GM10248 (cell line): ENCODE results near the gene SUMO3.

Experiments
- CTCF ChIA-PET: fragments of 300-600 bp; sonication (Branson Sonifier 250); formaldehyde crosslinking; extraction: SDS; loops from one replicate; lab custom pipeline; 2021; ENCODE audit warnings: antibody characterized with exemption; lab: Yijun Ruan, JAX
- POLR2A ChIA-PET: fragments of 350-650 bp; sonication (Branson Sonifier 250); formaldehyde crosslinking; extraction: SDS; loops from one replicate; lab custom pipeline; 2020; ENCODE audit warnings: antibody characterized with exemption; lab: Yijun Ruan, JAX
- DNase-seq: peaks from one replicate; pipeline ENCODE4 v3.0.0; 2012; ENCODE audit errors: extremely low spot score
- TF ChIP-seq, protein P1 (sequence below): IDR thresholded peaks from 2 replicates; pipeline ENCODE4 v1.5.1; 2012; ENCODE audit warnings: mild to moderate bottlenecking, low read depth; ENCODE audit errors: extremely low read depth, missing control alignments, control extremely low read depth

Gene SUMO3

DNA sequence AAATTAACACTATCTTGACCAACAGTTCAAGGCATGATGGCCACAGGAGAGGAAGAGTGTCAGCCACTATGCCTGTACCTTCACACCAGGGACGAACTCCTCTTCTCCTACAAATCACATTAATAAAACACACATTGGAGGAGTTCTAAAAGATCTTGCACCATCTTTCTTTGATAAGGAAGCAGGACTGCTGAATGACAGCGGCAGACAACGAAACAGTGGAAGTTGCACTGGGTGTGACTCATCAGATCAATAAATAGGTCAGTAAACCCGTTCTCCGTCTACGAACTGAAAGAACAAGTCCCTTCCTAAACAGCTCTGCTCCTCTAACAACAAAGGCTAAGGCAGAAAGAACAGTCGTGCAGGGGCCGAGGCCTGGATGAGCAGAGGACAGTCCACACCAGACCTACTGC is 39.4 kb downstream of the SUMO3 start:
- POLR2A ChIA-PET = no interaction called here
- CTCF ChIA-PET = interaction anchor here (1.6 kb wide), 1 partner anchor 15 kb away, joined by 5 read pairs; no protein-coding TSS in a partner anchor

GRCh38 chr21:44778094-44778493 is 39.8 kb downstream of the SUMO3 start:
- ChIA-PET CTCF (interaction anchor here (1.6 kb wide), 1 partner anchor 15 kb away, joined by 5 read pairs; no protein-coding TSS in a partner anchor), POLR2A (no interaction called here)
- TF ChIP-seq, protein P1, sequence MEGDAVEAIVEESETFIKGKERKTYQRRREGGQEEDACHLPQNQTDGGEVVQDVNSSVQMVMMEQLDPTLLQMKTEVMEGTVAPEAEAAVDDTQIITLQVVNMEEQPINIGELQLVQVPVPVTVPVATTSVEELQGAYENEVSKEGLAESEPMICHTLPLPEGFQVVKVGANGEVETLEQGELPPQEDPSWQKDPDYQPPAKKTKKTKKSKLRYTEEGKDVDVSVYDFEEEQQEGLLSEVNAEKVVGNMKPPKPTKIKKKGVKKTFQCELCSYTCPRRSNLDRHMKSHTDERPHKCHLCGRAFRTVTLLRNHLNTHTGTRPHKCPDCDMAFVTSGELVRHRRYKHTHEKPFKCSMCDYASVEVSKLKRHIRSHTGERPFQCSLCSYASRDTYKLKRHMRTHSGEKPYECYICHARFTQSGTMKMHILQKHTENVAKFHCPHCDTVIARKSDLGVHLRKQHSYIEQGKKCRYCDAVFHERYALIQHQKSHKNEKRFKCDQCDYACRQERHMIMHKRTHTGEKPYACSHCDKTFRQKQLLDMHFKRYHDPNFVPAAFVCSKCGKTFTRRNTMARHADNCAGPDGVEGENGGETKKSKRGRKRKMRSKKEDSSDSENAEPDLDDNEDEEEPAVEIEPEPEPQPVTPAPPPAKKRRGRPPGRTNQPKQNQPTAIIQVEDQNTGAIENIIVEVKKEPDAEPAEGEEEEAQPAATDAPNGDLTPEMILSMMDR = no peak
- DNase-seq = no peak

More for the DNA sequence above, 39.4 kb downstream of the SUMO3 start:
- no peak for DNase-seq
- TF ChIP-seq, protein P1 = no peak

GRCh38 chr21:44774972-44775371 is 42.9 kb downstream of the SUMO3 start:
- ChIA-PET CTCF (interaction anchor here (1.4 to 3.1 kb wide), 2 partner anchors 19 to 25 kb away, joined by 6 to 14 read pairs; no protein-coding TSS in a partner anchor), POLR2A (no interaction called here)
- DNase-seq = no peak
- TF ChIP-seq, protein P1 = no peak

GRCh38 chr21:44773291-44773932 is 44.5 kb downstream of the SUMO3 start:
- DNase-seq = no peak
- ChIA-PET POLR2A (interaction anchor here (1.0 kb wide), 1 partner anchor 11 kb away, joined by 3 read pairs; no protein-coding TSS in a partner anchor), CTCF (interaction anchor here (0.9 to 3.1 kb wide), 2 partner anchors 20 to 263 kb away, joined by 3 to 14 read pairs; no protein-coding TSS in a partner anchor)
- TF ChIP-seq, protein P1 = no peak

GRCh38 chr21:44771896-44772525 is 45.9 kb downstream of the SUMO3 start:
- POLR2A ChIA-PET = no interaction called here
- TF ChIP-seq, protein P1 = no peak
- DNase-seq = no peak
- CTCF ChIA-PET = interaction anchor here (1.3 to 1.6 kb wide), 2 partner anchors 13 to 21 kb away, joined by 3 to 8 read pairs; no protein-coding TSS in a partner anchor
